MCF 10A (cell line): ENCODE data around the gene SAP30. TPM values are rescaled to one million over a fixed set of nuclear protein-coding genes. Genes with fewer than 3 reads are reported as not detected.

Source experiments
- BruUV-seq: library from RNA; stranded (reverse); fragments of 400-500 nt; replicated peaks from 2 replicates; lab custom pipeline; 2021; lab: Mats Ljungman, UMichigan
- CTCF ChIA-PET: fragments of 300-600 bp; sonication (Branson Sonifier 250); formaldehyde crosslinking; extraction: SDS; loops from one replicate; lab custom pipeline; 2021; ENCODE audit warnings: antibody characterized with exemption, inconsistent platforms; lab: Yijun Ruan, JAX
- POLR2A ChIA-PET: fragments of 300-600, 350-650 bp; sonication (Branson Sonifier 250); formaldehyde crosslinking; extraction: SDS; loops from one replicate; lab custom pipeline; 2020; ENCODE audit warnings: antibody characterized with exemption, inconsistent platforms; lab: Yijun Ruan, JAX
- DNase-seq: peaks from one replicate; pipeline ENCODE4 v3.0.0-alpha.2; 2018; ENCODE audit not compliant: unreplicated experiment
- H3K27ac Mint-ChIP-seq: one replicate; pipeline ENCODE4 v1.8.0; 2022; ENCODE audit warnings: mild to moderate bottlenecking, low read depth, mixed read lengths; ENCODE audit not compliant: unreplicated experiment
- H3K27me3 Mint-ChIP-seq: one replicate; pipeline ENCODE4 v1.8.0; 2022; ENCODE audit warnings: mixed read lengths; ENCODE audit not compliant: insufficient read depth, unreplicated experiment
- H3K36me3 Mint-ChIP-seq: one replicate; pipeline ENCODE4 v1.8.0; 2022; ENCODE audit warnings: mild to moderate bottlenecking, moderate library complexity, mixed read lengths; ENCODE audit not compliant: insufficient read depth, unreplicated experiment
- H3K4me1 Mint-ChIP-seq: one replicate; pipeline ENCODE4 v1.8.0; 2022; ENCODE audit warnings: mixed read lengths; ENCODE audit not compliant: insufficient read depth, unreplicated experiment
- H3K4me3 Mint-ChIP-seq: one replicate; pipeline ENCODE4 v1.8.0; 2022; ENCODE audit warnings: mild to moderate bottlenecking, moderate library complexity, mixed read lengths; ENCODE audit not compliant: unreplicated experiment
- H3K9me3 Mint-ChIP-seq: one replicate; pipeline ENCODE4 v1.8.0; 2022; ENCODE audit warnings: mixed read lengths; ENCODE audit not compliant: unreplicated experiment
- CTCF ChIP-seq: fragments of 200-600 bp; IDR thresholded peaks from one replicate; pipeline ENCODE4 v1.8.0; 2022; ENCODE audit warnings: antibody characterized with exemption, mild to moderate bottlenecking; ENCODE audit not compliant: unreplicated experiment
- intact Hi-C: fragments of 100-400 bp; cut with micrococcal nuclease; formaldehyde crosslinking; loops from 2 replicates; pipeline ENCODE4 v1.14.1; 2022
- total RNA-seq: library from RNA; stranded (reverse); gene quantifications from 2 replicates; pipeline ENCODE4 v1.2.3, GENCODE V29; 2022

SAP30 gene
- total RNA-seq, 1 experiment from 2014 or later: 30.6 TPM

- Mint-ChIP-seq H3K4me1 (no peaks in the 10 kb centered on the region), H3K27me3 (no peaks in the 10 kb centered on the region), H3K4me3 (no peak overlapping the region), H3K36me3 (no peaks in the 10 kb centered on the region), H3K27ac (no peak overlapping the region), H3K9me3 (no peaks in the 10 kb centered on the region)
- no peak for DNase-seq
- intact Hi-C loops: no loop called here
- ChIA-PET CTCF (no interaction called here), POLR2A (interaction anchor here (1.6 to 4.3 kb wide), 3 partner anchors 10 to 30 kb away, joined by 4 to 37 read pairs (median 26); partner anchors contain the start of genes HMGB2 and SAP30)
- TF ChIP-seq CTCF: no peak
- no TSS peak for BruUV-seq
These were observed 26.8 kb upstream of the SAP30 start for GRCh38 chr4:173343832-173344397.

- no peaks in the 10 kb centered on the region for H3K4me1 Mint-ChIP-seq
- no peaks in the 10 kb centered on the region for H3K9me3 Mint-ChIP-seq
- TF ChIP-seq CTCF: no peak
- CTCF ChIA-PET: interaction anchor here (0.6 to 0.7 kb wide), 2 partner anchors 10 to 11 kb away, joined by 3 to 4 read pairs; no protein-coding TSS in a partner anchor
- H3K27ac Mint-ChIP-seq: no peak overlapping the region
- DNase-seq: no peak
- no TSS peak for BruUV-seq
- no peak overlapping the region for H3K4me3 Mint-ChIP-seq
- POLR2A ChIA-PET: interaction anchor here (1.6 to 4.3 kb wide), 3 partner anchors 11 to 28 kb away, joined by 4 to 37 read pairs (median 26); partner anchors contain the start of genes HMGB2 and SAP30
- no peaks in the 10 kb centered on the region for H3K36me3 Mint-ChIP-seq
- no peaks in the 10 kb centered on the region for H3K27me3 Mint-ChIP-seq
- intact Hi-C loops: no loop called here
These were observed 25.1 kb upstream of the SAP30 start for GRCh38 chr4:173345648-173346047.

DNA sequence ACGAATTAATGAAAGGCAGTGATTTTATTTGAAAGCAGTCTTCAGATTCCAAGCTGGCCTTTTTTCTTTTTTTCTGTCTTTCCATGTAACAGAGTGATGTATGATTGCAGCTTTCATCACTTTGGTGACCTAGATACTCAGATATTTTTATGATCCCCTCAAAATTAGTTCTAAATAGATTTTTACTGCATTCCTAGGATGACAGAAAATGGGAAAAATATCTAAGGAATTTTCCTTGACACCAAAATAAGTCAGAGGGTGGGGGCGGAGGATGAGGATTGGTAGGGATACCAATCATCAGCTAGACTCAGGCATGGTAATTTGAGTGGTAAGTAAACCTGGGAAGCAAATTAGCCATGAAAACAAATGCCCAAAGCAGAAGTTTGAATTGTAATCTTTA is 24.7 kb upstream of the SAP30 start:
- Mint-ChIP-seq H3K36me3 (no peaks in the 10 kb centered on the region), H3K9me3 (no peaks in the 10 kb centered on the region), H3K27ac (no peak overlapping the region), H3K27me3 (no peaks in the 10 kb centered on the region), H3K4me1 (no peaks in the 10 kb centered on the region), H3K4me3 (no peak overlapping the region)
- no TSS peak for BruUV-seq
- no peak for DNase-seq
- ChIA-PET CTCF (interaction anchor here (0.6 to 1.0 kb wide), 4 partner anchors 9 to 362 kb away, joined by 3 to 4 read pairs (median 3); no protein-coding TSS in a partner anchor), POLR2A (interaction anchor here (3.8 to 4.3 kb wide), 2 partner anchors 12 to 23 kb away, joined by 26 to 37 read pairs; partner anchors contain the start of genes HMGB2 and SAP30)
- intact Hi-C loops: no loop called here
- TF ChIP-seq CTCF: no peak

DNA sequence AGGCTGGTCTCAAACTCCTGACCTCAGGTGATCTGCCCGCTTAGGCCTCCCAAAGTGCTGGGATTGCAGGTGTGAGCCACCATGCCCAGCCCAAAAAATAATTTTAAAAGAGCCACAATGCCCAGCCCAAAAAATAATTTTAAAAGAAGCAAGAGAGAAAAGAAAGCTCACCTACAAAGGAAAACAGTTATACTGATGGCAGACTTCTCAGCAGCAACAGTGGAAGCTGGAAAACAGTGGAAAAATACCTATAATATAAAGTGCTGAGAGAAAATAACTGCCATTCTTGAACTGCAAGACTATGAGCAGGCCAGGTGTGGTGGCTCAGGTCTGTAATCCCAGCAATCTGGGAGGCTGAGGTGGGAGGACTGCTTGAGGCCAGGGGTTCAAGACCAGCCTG is 23.3 kb upstream of the SAP30 start:
- H3K9me3 Mint-ChIP-seq: no peaks in the 10 kb centered on the region
- no peak overlapping the region for H3K4me3 Mint-ChIP-seq
- no peaks in the 10 kb centered on the region for H3K36me3 Mint-ChIP-seq
- H3K4me1 Mint-ChIP-seq: no peaks in the 10 kb centered on the region
- no peaks in the 10 kb centered on the region for H3K27me3 Mint-ChIP-seq
- no TSS peak for BruUV-seq
- H3K27ac Mint-ChIP-seq: no peak overlapping the region
- ChIA-PET CTCF (interaction anchor here (1.2 to 1.5 kb wide), 2 partner anchors 13 to 73 kb away, joined by 4 read pairs; no protein-coding TSS in a partner anchor), POLR2A (interaction anchor here (4.3 kb wide), 1 partner anchor 22 kb away, joined by 26 read pairs; the partner anchor contains the start of gene SAP30)
- DNase-seq: no peak
- TF ChIP-seq CTCF: no peak
- intact Hi-C loops: no loop called here
